ENCODE results near the gene TBC1D1. TPM values are rescaled to one million over a fixed set of nuclear protein-coding genes. Genes with fewer than 3 reads are reported as not detected.

The TBC1D1 gene
- total and polyA plus RNA-seq, 2 of the 8 experiments (the other 6 are each of a cell fraction or from before 2014, with no cell fraction given): 96.9 to 162 TPM

DNA sequence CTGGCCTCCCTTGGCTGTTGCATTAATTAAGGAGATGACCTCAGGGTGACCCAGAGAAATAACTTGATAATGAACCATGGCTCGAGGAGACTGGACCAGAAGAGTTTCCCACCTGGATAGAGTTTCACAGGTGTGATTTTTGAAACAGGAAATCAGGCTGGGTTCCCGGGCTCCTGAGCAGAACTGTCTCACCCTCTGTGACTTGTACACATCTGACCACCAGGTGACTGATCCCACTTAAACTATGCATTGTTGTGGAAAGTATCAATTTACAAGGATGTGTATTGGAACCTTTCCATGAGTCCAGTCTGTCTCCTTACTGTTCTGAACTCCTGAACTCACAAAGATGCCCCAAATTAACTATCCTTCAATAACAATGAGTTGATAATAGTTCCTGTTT lies 289.6 kb downstream of the TBC1D1 start:
- Histone ChIP-seq H3K27me3 (replicated peaks in 1 of 4; ENCODE audit: control insufficient read depth in 3 of 4, extremely low read depth in 1 of 4, insufficient read depth in 3 of 4, low read length in 3 of 4) (no peaks in the 10 kb centered on the region), H2AK5ac (ENCODE audit: low read depth, low read length) (no peak overlapping the region), H3K4me3 (ENCODE audit: extremely low read depth in 1 of 4, insufficient read depth in 2 of 4, low read depth in 3 of 4, low read length in 4 of 4) (no peak overlapping the region), H4K5ac (ENCODE audit: insufficient read length, low read depth, low read length) (no peak overlapping the region), H3K14ac (ENCODE audit: insufficient read length) (no peak overlapping the region), H3K4me2 (ENCODE audit: insufficient read depth in 1 of 2, low read depth in 2 of 2, low read length in 2 of 2) (no peak overlapping the region), H2BK5ac (ENCODE audit: low read depth, low read length) (no peak overlapping the region), H4K8ac (ENCODE audit: extremely low read depth, insufficient read depth, low read length) (no peak overlapping the region), H2BK120ac (replicated peaks; ENCODE audit: low read depth, low read length) (no peak overlapping the region), H3K4ac (replicated peaks; ENCODE audit: insufficient read length, low read depth, low read length) (no peak overlapping the region), H3K36me3 (ENCODE audit: control insufficient read depth in 2 of 4, insufficient read depth in 4 of 4, low read length in 3 of 4) (peaks cover 0 to 6% (median 0%) of the 10 kb centered on the region in 4 experiments; a peak in 1 of 8 replicates), H3K79me1 (ENCODE audit: low read depth, low read length) (no peaks in the 10 kb centered on the region), H3K23me2 (ENCODE audit: low read depth, low read length) (no peaks in the 10 kb centered on the region), H4K91ac (replicated peaks; ENCODE audit: insufficient read length, low read length) (no peak overlapping the region), H3K9ac (replicated peaks in 1 of 4; ENCODE audit: extremely low read depth in 1 of 4, low read depth in 3 of 4, low read length in 3 of 4) (no peak overlapping the region), H2BK12ac (ENCODE audit: low read depth, low read length) (no peak overlapping the region), H3K56ac (replicated peaks; ENCODE audit: insufficient read length, low read depth, low read length) (no peak overlapping the region), H3K27ac (ENCODE audit: low read depth, low read length) (no peak overlapping the region), H2BK15ac (ENCODE audit: low read length) (no peak overlapping the region), H3K79me2 (ENCODE audit: control insufficient read depth in 1 of 2, insufficient read depth in 2 of 2, low read length in 2 of 2) (no peaks in the 10 kb centered on the region), H3K18ac (ENCODE audit: extremely low read depth, low read length) (no peak overlapping the region), H4K20me1 (replicated peaks in 1 of 2; ENCODE audit: control insufficient read depth in 1 of 2, insufficient read depth in 2 of 2, low read length in 2 of 2) (no peaks in the 10 kb centered on the region), H3K23ac (ENCODE audit: insufficient read length) (no peak overlapping the region), H2BK20ac (ENCODE audit: low read length) (no peak overlapping the region), H3K9me3 (ENCODE audit: insufficient read depth in 2 of 2, low read depth in 1 of 2, low read length in 1 of 2) (peaks cover 16% of the 10 kb centered on the region in 2 experiments; a peak in 2 of 4 replicates), H2AFZ (ENCODE audit: low read length) (no peak overlapping the region), H3K4me1 (replicated peaks in 1 of 4; ENCODE audit: control insufficient read depth in 3 of 4, insufficient read depth in 4 of 4, low read length in 3 of 4) (no peaks in the 10 kb centered on the region)
- ChIA-PET POLR2A (ENCODE audit: partially characterized antibody) (interaction anchor here (2.0 kb wide), 1 partner anchor 142 kb away, joined by 4 read pairs; no protein-coding TSS in a partner anchor), CTCF (ENCODE audit: partially characterized antibody) (interaction anchor here (0.6 to 5.6 kb wide), 50 partner anchors 9 to 681 kb away, joined by 3 to 79 read pairs (median 7); partner anchors contain the start of gene TLR10)
- 91% methylated on average over 2 of the region's 2 CpGs; no CpG with 5 or more reads in 1 of the 2 experiments for WGBS, 2 experiments (ENCODE audit: extremely low coverage in 1 of 2, insufficient coverage in 1 of 2, insufficient read length in 1 of 2, insufficient replicate concordance in 2 of 2, low coverage in 1 of 2, low lambda C conversion rate in 2 of 2, missing lambda C conversion rate in 1 of 2)
- FAIRE-seq (no peak), DNase-seq (ENCODE audit: low read depth in 1 of 2, low spot score in 2 of 2) (no peak)
- no peak for TF ChIP-seq CEBPB (IDR thresholded peaks at IDR 0.05; ENCODE audit: low read depth, low read length)
- TF ChIP-seq GTF2F1 (IDR thresholded peaks at IDR 0.05; ENCODE audit: borderline replicate concordance, low read depth, low read length): no peak
